Measurements from ENCODE around the gene PTPA. TPM values are rescaled to one million over a fixed set of nuclear protein-coding genes. Genes with fewer than 3 reads are reported as not detected.
"Not testable (repeated sequence)": the region's sequence is repeated elsewhere in the genome, so short reads cannot be mapped to it uniquely, and the experiment has no call there.

The PTPA gene
- polyA plus RNA-seq, 3 donors, result 118 to 133 (median 129) TPM

GRCh38 chr9:129174102-129174723, 63.0 kb downstream of the PTPA start:
- peak; percentile 90 for DNase-seq

- DNase-seq, result peak; percentile 89
These were observed 63.7 kb downstream of the PTPA start for GRCh38 chr9:129174724-129175514.

- DNase-seq, result no peak
These were observed 64.3 kb downstream of the PTPA start for GRCh38 chr9:129175515-129175824.

- DNase-seq, result peak; percentile 89
These were observed 64.8 kb downstream of the PTPA start for GRCh38 chr9:129175825-129176633.

GRCh38 chr9:129176701-129177442, 65.7 kb downstream of the PTPA start:
- no peak for DNase-seq

GRCh38 chr9:129177443-129177790, 66.2 kb downstream of the PTPA start:
- no peak for DNase-seq

- DNase-seq, result peak; percentile 96
These were observed 66.8 kb downstream of the PTPA start, which contains the start of gene IER5L for GRCh38 chr9:129177791-129178567. IER5L (minus strand) TSS chr9:129178261; CDS start chr9:129178052, 209 bp downstream.

- DNase-seq, result no peak
These were observed 67.6 kb downstream of the PTPA start for GRCh38 chr9:129178568-129179382.

GRCh38 chr9:129181246-129181645, 70.0 kb downstream of the PTPA start:
- DNase-seq, result no peak

- no peak for DNase-seq
These were observed 70.9 kb downstream of the PTPA start for GRCh38 chr9:129182122-129182521.

- no peak for DNase-seq
These were observed 71.6 kb downstream of the PTPA start for GRCh38 chr9:129182625-129183494.

GRCh38 chr9:129183495-129184218, 72.4 kb downstream of the PTPA start:
- DNase-seq, result no peak

- no peak for DNase-seq
These were observed 73.0 kb downstream of the PTPA start for GRCh38 chr9:129184219-129184524.

GRCh38 chr9:129184596-129185122, 73.4 kb downstream of the PTPA start:
- DNase-seq, result no peak

- no peak for DNase-seq
These were observed 74.2 kb downstream of the PTPA start for GRCh38 chr9:129185402-129185801.

- no peak for DNase-seq
These were observed 74.8 kb downstream of the PTPA start for GRCh38 chr9:129185991-129186390.

- DNase-seq, result no peak
These were observed 75.8 kb downstream of the PTPA start for GRCh38 chr9:129187042-129187441.

- DNase-seq, result not testable (repeated sequence)
These were observed 78.8 kb downstream of the PTPA start for GRCh38 chr9:129189971-129190370.

- no peak for DNase-seq
These were observed 80.0 kb downstream of the PTPA start for GRCh38 chr9:129191234-129191633.

Data from renal pelvis (tissue), 4 donors.